ENCODE results near the gene ZBTB8A.
"Not testable (repeated sequence)": the region's sequence is repeated elsewhere in the genome, so short reads cannot be mapped to it uniquely, and the experiment has no call there.

The ZBTB8A gene

GRCh38 chr1:32538887-32539583, at the start of gene ZBTB8A:
Gene ZBTB8A, plus strand, starts transcription at chr1:32539427. Its CDS starts 53,505 bp downstream, at chr1:32592932.
- peak; percentile 83 for FAIRE-seq

GRCh38 chr1:32489774-32490454, 49.3 kb upstream of the ZBTB8A start:
- no peak for FAIRE-seq

- FAIRE-seq, result no peak
Observed at GRCh38 chr1:32491386-32491785, 47.8 kb upstream of the ZBTB8A start.

GRCh38 chr1:32494196-32494595, 45.0 kb upstream of the ZBTB8A start:
- FAIRE-seq, result no peak

GRCh38 chr1:32494711-32495337, 44.4 kb upstream of the ZBTB8A start:
- no peak for FAIRE-seq

GRCh38 chr1:32496127-32496526, 43.1 kb upstream of the ZBTB8A start:
- no peak for FAIRE-seq

GRCh38 chr1:32498751-32499150, 40.5 kb upstream of the ZBTB8A start:
- no peak for FAIRE-seq

GRCh38 chr1:32500387-32501209, 38.6 kb upstream of the ZBTB8A start:
- FAIRE-seq, result no peak

GRCh38 chr1:32501865-32502264, 37.4 kb upstream of the ZBTB8A start:
- FAIRE-seq, result no peak

- FAIRE-seq, result no peak
Observed at GRCh38 chr1:32503153-32503552, 36.1 kb upstream of the ZBTB8A start.

- no peak for FAIRE-seq
Observed at GRCh38 chr1:32507021-32507420, 32.2 kb upstream of the ZBTB8A start.

- no peak for FAIRE-seq
Observed at GRCh38 chr1:32508761-32509160, 30.5 kb upstream of the ZBTB8A start.

- no peak for FAIRE-seq
Observed at GRCh38 chr1:32509939-32510338, 29.3 kb upstream of the ZBTB8A start.

GRCh38 chr1:32516402-32516801, 22.8 kb upstream of the ZBTB8A start:
- no peak for FAIRE-seq

GRCh38 chr1:32518976-32519375, 20.3 kb upstream of the ZBTB8A start:
- no peak for FAIRE-seq

- no peak for FAIRE-seq
Observed at GRCh38 chr1:32521165-32521564, 18.1 kb upstream of the ZBTB8A start.

GRCh38 chr1:32525053-32525452, 14.2 kb upstream of the ZBTB8A start:
- no peak for FAIRE-seq

GRCh38 chr1:32525661-32526444, 13.4 kb upstream of the ZBTB8A start:
- no peak for FAIRE-seq

GRCh38 chr1:32528550-32528949, 10.7 kb upstream of the ZBTB8A start:
- not testable (repeated sequence) for FAIRE-seq

GRCh38 chr1:32533792-32534327, 5.4 kb upstream of the ZBTB8A start:
- FAIRE-seq, result no peak

GRCh38 chr1:32536117-32536516, 3.1 kb upstream of the ZBTB8A start:
- no peak for FAIRE-seq

- FAIRE-seq, result no peak
Observed at GRCh38 chr1:32536764-32537163, 2.5 kb upstream of the ZBTB8A start.

Data from G401.6 (cell line).